MM.1S (cell line): ENCODE data around the gene HERPUD2.

Experiments used
- DNase-seq: peaks from one replicate; pipeline ENCODE4 v3.0.0-alpha.2; 2015
- H2AFZ ChIP-seq: fragments of 300-600 bp; sonication (generic); 2 replicates; pipeline ENCODE4 v1.6.0; 2016; ENCODE audit warnings: antibody characterized with exemption, low read length
- H3F3A ChIP-seq: fragments of 300-600 bp; sonication (generic); 2 replicates; pipeline ENCODE4 v1.6.1; 2016; ENCODE audit warnings: mild to moderate bottlenecking, antibody characterized with exemption, low read length, moderate library complexity, mixed read lengths; ENCODE audit not compliant: insufficient read depth
- H3K27ac ChIP-seq: fragments of 300-600 bp; sonication (generic); 2 replicates; pipeline ENCODE4 v1.5.1; 2016; ENCODE audit warnings: mild to moderate bottlenecking, low read length
- H3K27me3 ChIP-seq: fragments of 300-600 bp; sonication (generic); replicated peaks from 2 replicates; pipeline ENCODE4 v1.6.0; 2016; ENCODE audit warnings: low read length; ENCODE audit not compliant: insufficient read depth
- H3K36me3 ChIP-seq: fragments of 300-600 bp; sonication (generic); replicated peaks from 2 replicates; pipeline ENCODE4 v1.6.1; 2016; ENCODE audit warnings: mild to moderate bottlenecking, low read length, mixed read lengths; ENCODE audit not compliant: insufficient read depth
- H3K4me1 ChIP-seq: fragments of 300-600 bp; sonication (generic); 2 replicates; pipeline ENCODE4 v1.6.1; 2016; ENCODE audit warnings: low read length, mixed read lengths
- H3K4me2 ChIP-seq: fragments of 300-600 bp; sonication (generic); 2 replicates; pipeline ENCODE4 v1.6.0; 2016; ENCODE audit warnings: low read depth, low read length
- H3K4me3 ChIP-seq: fragments of 300-600 bp; sonication (generic); 2 replicates; pipeline ENCODE4 v1.5.1; 2016; ENCODE audit warnings: low read length, mixed read lengths
- H3K79me2 ChIP-seq: fragments of 300-600 bp; sonication (generic); 2 replicates; pipeline ENCODE4 v1.6.1; 2016; ENCODE audit warnings: mixed run types, low read length, mixed read lengths
- H3K9ac ChIP-seq: fragments of 300-600 bp; sonication (generic); 2 replicates; pipeline ENCODE4 v1.6.1; 2016; ENCODE audit warnings: low read length, mixed read lengths
- H3K9me2 ChIP-seq: fragments of 300-600 bp; sonication (generic); replicated peaks from 2 replicates; pipeline ENCODE4 v1.6.1; 2016; ENCODE audit warnings: mild to moderate bottlenecking, low read length, mixed read lengths; ENCODE audit not compliant: insufficient read depth
- H3K9me3 ChIP-seq: fragments of 300-600 bp; sonication (generic); replicated peaks from 2 replicates; pipeline ENCODE4 v1.6.1; 2016; ENCODE audit warnings: mild to moderate bottlenecking, low read length, mixed read lengths; ENCODE audit not compliant: insufficient read depth
- H4K20me1 ChIP-seq: fragments of 300-600 bp; sonication (generic); 2 replicates; pipeline ENCODE4 v1.6.1; 2016; ENCODE audit warnings: mild to moderate bottlenecking, low read length, moderate library complexity, mixed read lengths; ENCODE audit not compliant: insufficient read depth
- EZH2 ChIP-seq: fragments of 300-600 bp; sonication (generic); optimal IDR thresholded peaks from 2 replicates; pipeline ENCODE3; 2017; ENCODE audit warnings: low read depth, mild to moderate bottlenecking, antibody characterized with exemption, low read length, mixed read lengths
- EZH2phosphoT487 ChIP-seq: fragments of 300-600 bp; sonication (generic); IDR thresholded peaks from 2 replicates; pipeline ENCODE4 v1.6.1; 2018; ENCODE audit warnings: antibody characterized with exemption, low read length
- TF ChIP-seq, protein P1 (sequence below): fragments of 300-600 bp; sonication (generic); IDR thresholded peaks from 2 replicates; pipeline ENCODE4 v1.5.1; 2016; ENCODE audit warnings: antibody characterized with exemption, low read length, mixed read lengths

HERPUD2 gene

DNA sequence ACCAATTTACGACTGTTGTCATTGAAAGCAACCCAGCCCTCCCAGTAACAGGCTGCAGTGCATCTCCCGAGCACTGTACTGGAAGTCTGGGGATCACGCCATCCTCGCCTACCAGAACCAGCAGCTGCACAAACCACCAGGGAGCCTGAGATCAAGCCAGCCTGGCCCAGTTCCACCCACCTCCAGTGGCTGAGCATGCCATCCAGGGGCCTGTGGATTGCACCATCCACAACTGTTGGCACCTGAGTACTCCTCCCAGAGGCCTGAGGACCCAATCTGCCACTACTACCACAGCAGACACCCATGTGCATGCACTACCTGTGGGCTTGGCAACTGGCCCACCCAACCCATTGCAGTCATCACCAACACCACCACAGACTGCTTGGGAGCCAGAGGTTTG lies 44.2 kb downstream of the HERPUD2 start:
- no peaks in the 10 kb centered on the region for H3K9me2 ChIP-seq
- H3K36me3 ChIP-seq = no peaks in the 10 kb centered on the region
- H3K4me1 ChIP-seq = peaks cover 19% of the 10 kb centered on the region
- 0 out of 2 replicates have a peak, but pooled peaks cover 8% of the 10 kb centered on the region for H3K79me2 ChIP-seq
- no peak for DNase-seq
- peaks cover 16% of the 10 kb centered on the region; the same call in 1 of the 2 replicates for H3F3A ChIP-seq
- no peaks in the 10 kb centered on the region for H4K20me1 ChIP-seq
- H3K9me3 ChIP-seq = no peaks in the 10 kb centered on the region
- TF ChIP-seq, protein P1, sequence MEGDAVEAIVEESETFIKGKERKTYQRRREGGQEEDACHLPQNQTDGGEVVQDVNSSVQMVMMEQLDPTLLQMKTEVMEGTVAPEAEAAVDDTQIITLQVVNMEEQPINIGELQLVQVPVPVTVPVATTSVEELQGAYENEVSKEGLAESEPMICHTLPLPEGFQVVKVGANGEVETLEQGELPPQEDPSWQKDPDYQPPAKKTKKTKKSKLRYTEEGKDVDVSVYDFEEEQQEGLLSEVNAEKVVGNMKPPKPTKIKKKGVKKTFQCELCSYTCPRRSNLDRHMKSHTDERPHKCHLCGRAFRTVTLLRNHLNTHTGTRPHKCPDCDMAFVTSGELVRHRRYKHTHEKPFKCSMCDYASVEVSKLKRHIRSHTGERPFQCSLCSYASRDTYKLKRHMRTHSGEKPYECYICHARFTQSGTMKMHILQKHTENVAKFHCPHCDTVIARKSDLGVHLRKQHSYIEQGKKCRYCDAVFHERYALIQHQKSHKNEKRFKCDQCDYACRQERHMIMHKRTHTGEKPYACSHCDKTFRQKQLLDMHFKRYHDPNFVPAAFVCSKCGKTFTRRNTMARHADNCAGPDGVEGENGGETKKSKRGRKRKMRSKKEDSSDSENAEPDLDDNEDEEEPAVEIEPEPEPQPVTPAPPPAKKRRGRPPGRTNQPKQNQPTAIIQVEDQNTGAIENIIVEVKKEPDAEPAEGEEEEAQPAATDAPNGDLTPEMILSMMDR = no peak
- no peak for TF ChIP-seq EZH2
- TF ChIP-seq EZH2phosphoT487 = no peak
- no peak overlapping the region for H2AFZ ChIP-seq
- no peaks in the 10 kb centered on the region for H3K27me3 ChIP-seq
- H3K4me2 ChIP-seq = no peak overlapping the region
- no peak overlapping the region for H3K27ac ChIP-seq
- H3K4me3 ChIP-seq = no peak overlapping the region
- H3K9ac ChIP-seq = no peak overlapping the region

DNA sequence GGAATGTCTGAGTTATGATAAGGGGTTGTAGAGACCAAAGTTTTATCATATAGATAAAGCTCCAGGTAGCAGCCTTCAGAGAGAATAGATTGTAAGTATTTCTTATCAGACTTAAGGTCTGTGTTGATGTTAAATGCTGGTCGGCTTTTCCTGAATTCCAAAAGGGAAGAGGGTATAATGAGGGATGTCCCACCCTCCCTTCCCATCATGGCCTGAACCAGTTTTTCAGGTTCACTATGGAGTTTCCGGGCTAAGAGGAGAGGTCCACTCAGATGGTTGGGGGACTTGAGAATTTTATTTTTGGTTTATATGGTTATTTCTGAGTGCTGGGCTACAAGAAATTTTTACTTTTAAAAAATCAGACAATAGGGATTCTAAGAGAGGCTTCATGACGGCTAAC lies 45.2 kb downstream of the HERPUD2 start:
- DNase-seq = no peak
- H3K27ac ChIP-seq = no peak overlapping the region
- no peak overlapping the region for H2AFZ ChIP-seq
- H3K9me2 ChIP-seq = no peaks in the 10 kb centered on the region
- H3K4me2 ChIP-seq = no peak overlapping the region
- H3K36me3 ChIP-seq = no peaks in the 10 kb centered on the region
- TF ChIP-seq, protein P1 = no peak
- TF ChIP-seq EZH2phosphoT487 = no peak
- TF ChIP-seq EZH2 = no peak
- H3K4me1 ChIP-seq = peaks cover 19% of the 10 kb centered on the region
- H3F3A ChIP-seq = peaks cover 16% of the 10 kb centered on the region; the same call in 1 of the 2 replicates
- no peaks in the 10 kb centered on the region for H3K9me3 ChIP-seq
- H3K79me2 ChIP-seq = 0 out of 2 replicates have a peak, but pooled peaks cover 8% of the 10 kb centered on the region
- no peak overlapping the region for H3K9ac ChIP-seq
- no peaks in the 10 kb centered on the region for H4K20me1 ChIP-seq
- no peak overlapping the region for H3K4me3 ChIP-seq
- no peaks in the 10 kb centered on the region for H3K27me3 ChIP-seq

DNA sequence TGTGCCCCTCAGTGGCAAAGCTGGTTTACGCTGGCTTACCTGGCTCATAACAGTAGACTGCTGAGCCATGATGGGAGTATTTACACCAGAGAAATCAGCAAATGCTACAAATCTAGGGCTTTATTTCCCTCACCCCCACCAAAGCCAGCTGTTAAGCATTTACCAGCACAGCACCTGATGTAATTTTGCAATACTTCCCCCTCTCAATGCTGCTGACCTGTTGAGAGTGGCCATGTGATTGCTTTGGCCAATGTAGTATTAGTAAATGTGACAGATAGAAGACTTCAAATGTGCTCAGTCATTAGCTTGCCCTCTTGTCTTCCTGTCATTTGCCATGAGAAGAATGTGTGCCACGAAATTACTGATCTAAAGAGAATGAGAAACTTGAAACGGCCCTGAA lies 46.6 kb downstream of the HERPUD2 start:
- H3K27me3 ChIP-seq = no peaks in the 10 kb centered on the region
- TF ChIP-seq EZH2 = no peak
- TF ChIP-seq, protein P1 = no peak
- TF ChIP-seq EZH2phosphoT487 = no peak
- no peak for DNase-seq
- H4K20me1 ChIP-seq = no peaks in the 10 kb centered on the region
- no peak overlapping the region for H2AFZ ChIP-seq
- H3K4me3 ChIP-seq = no peak overlapping the region
- H3K79me2 ChIP-seq = 0 out of 2 replicates have a peak, but pooled peaks cover 8% of the 10 kb centered on the region
- H3K9ac ChIP-seq = no peak overlapping the region
- no peaks in the 10 kb centered on the region for H3K9me3 ChIP-seq
- no peak overlapping the region for H3K27ac ChIP-seq
- peaks cover 19% of the 10 kb centered on the region for H3K4me1 ChIP-seq
- H3K36me3 ChIP-seq = no peaks in the 10 kb centered on the region
- no peak overlapping the region for H3K4me2 ChIP-seq
- no peaks in the 10 kb centered on the region for H3K9me2 ChIP-seq
- peaks cover 16% of the 10 kb centered on the region; the same call in 1 of the 2 replicates for H3F3A ChIP-seq
